ENCODE measurements around the gene PRDM16.

DNA sequence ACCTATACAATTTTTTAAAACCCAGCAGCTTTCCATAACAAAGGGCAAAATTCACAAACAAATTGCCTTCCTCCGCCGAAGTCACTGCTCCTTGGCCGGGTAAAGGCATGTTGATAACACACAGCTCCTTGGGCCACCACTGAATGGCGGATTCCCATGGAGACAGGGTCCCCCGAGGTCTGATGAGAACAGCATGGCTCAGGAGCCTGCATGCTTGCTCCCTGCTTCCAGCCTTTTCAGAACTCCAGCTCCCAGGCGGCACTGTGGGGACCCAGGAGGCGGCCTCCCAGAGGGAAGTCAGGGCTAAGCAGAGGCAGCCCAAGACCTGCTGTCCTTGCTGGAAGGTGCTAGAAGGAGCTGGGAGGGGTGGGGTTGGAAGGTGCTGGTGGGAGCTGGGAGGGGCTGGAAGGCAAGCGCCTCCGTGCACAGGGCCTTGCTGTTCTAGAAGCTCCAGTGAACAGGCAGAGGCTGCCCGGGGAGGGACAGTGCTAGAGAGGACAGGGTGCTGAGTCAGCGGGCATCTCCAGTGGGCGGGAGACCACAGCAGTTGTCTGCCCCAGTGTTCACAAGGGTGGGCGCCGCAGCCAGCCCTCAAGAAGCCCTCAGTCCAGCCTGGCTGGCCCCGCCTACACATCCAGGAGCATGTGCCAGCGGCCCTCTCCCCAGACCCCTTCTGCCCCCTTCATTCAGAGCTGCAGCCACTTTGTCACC is 35.1 kb downstream of the PRDM16 start:
- TF ChIP-seq, protein P1, sequence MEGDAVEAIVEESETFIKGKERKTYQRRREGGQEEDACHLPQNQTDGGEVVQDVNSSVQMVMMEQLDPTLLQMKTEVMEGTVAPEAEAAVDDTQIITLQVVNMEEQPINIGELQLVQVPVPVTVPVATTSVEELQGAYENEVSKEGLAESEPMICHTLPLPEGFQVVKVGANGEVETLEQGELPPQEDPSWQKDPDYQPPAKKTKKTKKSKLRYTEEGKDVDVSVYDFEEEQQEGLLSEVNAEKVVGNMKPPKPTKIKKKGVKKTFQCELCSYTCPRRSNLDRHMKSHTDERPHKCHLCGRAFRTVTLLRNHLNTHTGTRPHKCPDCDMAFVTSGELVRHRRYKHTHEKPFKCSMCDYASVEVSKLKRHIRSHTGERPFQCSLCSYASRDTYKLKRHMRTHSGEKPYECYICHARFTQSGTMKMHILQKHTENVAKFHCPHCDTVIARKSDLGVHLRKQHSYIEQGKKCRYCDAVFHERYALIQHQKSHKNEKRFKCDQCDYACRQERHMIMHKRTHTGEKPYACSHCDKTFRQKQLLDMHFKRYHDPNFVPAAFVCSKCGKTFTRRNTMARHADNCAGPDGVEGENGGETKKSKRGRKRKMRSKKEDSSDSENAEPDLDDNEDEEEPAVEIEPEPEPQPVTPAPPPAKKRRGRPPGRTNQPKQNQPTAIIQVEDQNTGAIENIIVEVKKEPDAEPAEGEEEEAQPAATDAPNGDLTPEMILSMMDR (IDR thresholded peaks at IDR 0.05) = no peak
- TF ChIP-seq MXI1 (IDR thresholded peaks at IDR 0.05; ENCODE audit: low read depth, low read length) (no peak), TCF12 (IDR thresholded peaks at IDR 0.05) (no peak), EZH2phosphoT487 (IDR thresholded peaks at IDR 0.05; ENCODE audit: borderline replicate concordance, low read depth) (no peak), FOXJ3 (CRISPR knock-in tag; IDR thresholded peaks at IDR 0.05) (no peak), GATA2 (CRISPR knock-in tag; IDR thresholded peaks at IDR 0.05) (no peak), POLR2AphosphoS5 (IDR thresholded peaks at IDR 0.05; ENCODE audit: low read depth, low read length) (no peak), TEAD4 (IDR thresholded peaks at IDR 0.05; ENCODE audit: borderline replicate concordance, insufficient read depth) (no peak), JUND (IDR thresholded peaks at IDR 0.05) (no peak)
- TF ChIP-seq, protein P2, sequence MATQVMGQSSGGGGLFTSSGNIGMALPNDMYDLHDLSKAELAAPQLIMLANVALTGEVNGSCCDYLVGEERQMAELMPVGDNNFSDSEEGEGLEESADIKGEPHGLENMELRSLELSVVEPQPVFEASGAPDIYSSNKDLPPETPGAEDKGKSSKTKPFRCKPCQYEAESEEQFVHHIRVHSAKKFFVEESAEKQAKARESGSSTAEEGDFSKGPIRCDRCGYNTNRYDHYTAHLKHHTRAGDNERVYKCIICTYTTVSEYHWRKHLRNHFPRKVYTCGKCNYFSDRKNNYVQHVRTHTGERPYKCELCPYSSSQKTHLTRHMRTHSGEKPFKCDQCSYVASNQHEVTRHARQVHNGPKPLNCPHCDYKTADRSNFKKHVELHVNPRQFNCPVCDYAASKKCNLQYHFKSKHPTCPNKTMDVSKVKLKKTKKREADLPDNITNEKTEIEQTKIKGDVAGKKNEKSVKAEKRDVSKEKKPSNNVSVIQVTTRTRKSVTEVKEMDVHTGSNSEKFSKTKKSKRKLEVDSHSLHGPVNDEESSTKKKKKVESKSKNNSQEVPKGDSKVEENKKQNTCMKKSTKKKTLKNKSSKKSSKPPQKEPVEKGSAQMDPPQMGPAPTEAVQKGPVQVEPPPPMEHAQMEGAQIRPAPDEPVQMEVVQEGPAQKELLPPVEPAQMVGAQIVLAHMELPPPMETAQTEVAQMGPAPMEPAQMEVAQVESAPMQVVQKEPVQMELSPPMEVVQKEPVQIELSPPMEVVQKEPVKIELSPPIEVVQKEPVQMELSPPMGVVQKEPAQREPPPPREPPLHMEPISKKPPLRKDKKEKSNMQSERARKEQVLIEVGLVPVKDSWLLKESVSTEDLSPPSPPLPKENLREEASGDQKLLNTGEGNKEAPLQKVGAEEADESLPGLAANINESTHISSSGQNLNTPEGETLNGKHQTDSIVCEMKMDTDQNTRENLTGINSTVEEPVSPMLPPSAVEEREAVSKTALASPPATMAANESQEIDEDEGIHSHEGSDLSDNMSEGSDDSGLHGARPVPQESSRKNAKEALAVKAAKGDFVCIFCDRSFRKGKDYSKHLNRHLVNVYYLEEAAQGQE (IDR thresholded peaks at IDR 0.05; ENCODE audit: low read depth, low read length) = no peak

Measured in SK-N-SH (cell line).